ENCODE results near the gene HIPK1.

GRCh38 chr1:113928941-113929749 is at the start of gene HIPK1:
- TF ChIP-seq CTCF (IDR thresholded peaks at IDR 0.05; ENCODE audit: poor library complexity) = no peak
- TF ChIP-seq EZH2 (IDR thresholded peaks at IDR 0.05; ENCODE audit: borderline replicate concordance) = no peak

All from hepatocyte (in vitro differentiated cells).